Measurements from ENCODE around the gene SMAP1. TPM values are rescaled to one million over a fixed set of nuclear protein-coding genes. Genes with fewer than 3 reads are reported as not detected.

SMAP1 gene
- total and polyA plus RNA-seq, 9 of the 15 experiments (the other 6 are each of a cell fraction or from before 2014, with no cell fraction given), result 11.4 to 26.4 (median 15.5) TPM

- H3K9me3 ChIP-seq (replicated peaks; ENCODE audit: control insufficient read depth, insufficient read depth, low read depth, low read length), result no peaks in the 10 kb centered on the region
- ChIA-PET POLR2A (interaction anchor here (1.1 kb wide), 1 partner anchor 10 kb away, joined by 5 read pairs; no protein-coding TSS in a partner anchor), CTCF (ENCODE audit: low intra/inter-chr PET ratio) (no interaction called here)
- H3K9me1 ChIP-seq (ENCODE audit: control insufficient read depth, insufficient read depth, low read length), result no peaks in the 10 kb centered on the region
- intact Hi-C loops (cut with micrococcal nuclease) (no loop called here), in situ Hi-C loops (cut with MboI) (no loop called here)
- 72% methylated on average over 4 of the region's 4 CpGs for WGBS (ENCODE audit: insufficient coverage, low coverage, missing lambda C conversion rate)
- H3K4me1 ChIP-seq (replicated peaks in 1 of 2; ENCODE audit: control insufficient read depth in 2 of 2, insufficient read depth in 2 of 2, low read length in 2 of 2), result no peaks in the 10 kb centered on the region
- H3K36me3 ChIP-seq (ENCODE audit: control insufficient read depth, insufficient read depth, low read length), result no peaks in the 10 kb centered on the region
- peaks cover 8% of the 10 kb centered on the region; the same call in 1 of the 3 replicates for H3K79me2 ChIP-seq (ENCODE audit: control insufficient read depth, insufficient read depth, low read length)
- no peak overlapping the region for H3K9ac ChIP-seq (ENCODE audit: insufficient read depth in 1 of 2, low read depth in 2 of 2, low read length in 2 of 2)
- no peaks in the 10 kb centered on the region for H3K27me3 ChIP-seq (ENCODE audit: control insufficient read depth in 2 of 2, insufficient read depth in 2 of 2, low read length in 2 of 2)
- TF ChIP-seq KHSRP (IDR thresholded peaks at IDR 0.05), result no peak
- TF ChIP-seq CC2D1A (IDR thresholded peaks at IDR 0.05), result no peak
- no peak for TF ChIP-seq NFE2L1 (tag; IDR thresholded peaks at IDR 0.05; ENCODE audit: borderline replicate concordance, low read depth)
- TF ChIP-seq, protein P1, sequence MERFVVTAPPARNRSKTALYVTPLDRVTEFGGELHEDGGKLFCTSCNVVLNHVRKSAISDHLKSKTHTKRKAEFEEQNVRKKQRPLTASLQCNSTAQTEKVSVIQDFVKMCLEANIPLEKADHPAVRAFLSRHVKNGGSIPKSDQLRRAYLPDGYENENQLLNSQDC (CRISPR knock-in tag; IDR thresholded peaks at IDR 0.05), result no peak
- no peak for TF ChIP-seq GABPA (tag; conservative IDR thresholded peaks at IDR 0.05; ENCODE audit: low read depth)
- no peak for TF ChIP-seq NCOR1 (IDR thresholded peaks at IDR 0.05)
- no peak overlapping the region for H3K4me2 ChIP-seq (ENCODE audit: insufficient read depth, low read length)
- H3K27ac ChIP-seq (ENCODE audit: extremely low read depth, low read depth, low read length), result no peak overlapping the region
- FAIRE-seq (no peak), DNase-seq (ENCODE audit: extremely low read depth in 1 of 4, low spot score in 3 of 4) (no peak), ATAC-seq (no peak)
- no TSS peak for BruUV-seq (replicated peaks)
- no peak overlapping the region for H2AFZ ChIP-seq (ENCODE audit: low read depth, low read length)
- peaks cover 2% of the 10 kb centered on the region; the same call in 1 of the 2 replicates for H4K20me1 ChIP-seq (replicated peaks; ENCODE audit: control insufficient read depth, insufficient read depth, low read length)
- no peak overlapping the region for H3K4me3 ChIP-seq
Observed at GRCh38 chr6:70680396-70680795, 12.7 kb downstream of the SMAP1 start.

Measured in K562 (cell line).